Suprapubic skin (tissue), 4 donors: ENCODE data around the gene WFDC5.

ENCODE experiments used
- CTCF ChIP-seq, 2 donors: fragments of 200-600 bp in 1 of 2; fragments of 450-650 bp in 1 of 2; sonication (generic) in 1 of 2; IDR thresholded peaks; one replicate each; pipeline ENCODE4 v1.5.1; 2016 to 2019; ENCODE audit warnings: antibody characterized with exemption in 2 of 2, mild to moderate bottlenecking in 1 of 2, moderate library complexity in 1 of 2
- EP300 ChIP-seq: sonication (generic); formaldehyde crosslinking; IDR thresholded peaks from one replicate; pipeline ENCODE4 v1.6.1; 2017; ENCODE audit warnings: antibody characterized with exemption
- POLR2A ChIP-seq, 2 donors: fragments of 450-650 bp; IDR thresholded peaks; one replicate each; pipeline ENCODE4 v1.6.1; 2017; ENCODE audit warnings: antibody characterized with exemption in 2 of 2, mild to moderate bottlenecking in 2 of 2, moderate library complexity in 2 of 2
- POLR2AphosphoS5 ChIP-seq, 3 donors: sonication (generic); formaldehyde crosslinking; IDR thresholded peaks; one replicate each; pipeline ENCODE4 v1.6.1; 2017; ENCODE audit warnings: antibody characterized with exemption in 3 of 3

DNA sequence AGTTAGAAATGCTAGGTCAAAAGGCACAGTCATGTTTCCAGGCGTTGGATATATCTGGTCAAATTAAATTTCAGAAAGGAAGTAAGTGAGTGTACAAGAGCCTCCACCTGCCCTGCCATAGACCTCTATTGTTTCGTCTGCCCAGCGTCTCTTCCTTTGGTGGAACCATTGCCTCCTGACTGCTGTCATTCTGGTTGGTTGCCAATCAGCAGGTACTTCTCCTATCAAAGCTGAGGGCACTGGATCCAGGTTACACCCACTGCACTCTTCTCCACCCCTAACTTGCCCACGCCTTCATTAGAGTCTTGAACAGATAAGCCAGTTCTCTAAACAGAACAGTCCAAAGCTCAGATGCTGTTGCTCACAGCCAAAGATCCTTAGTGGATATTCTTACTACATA is 2.6 kb upstream of the WFDC5 start:
- TF ChIP-seq POLR2A (IDR thresholded peaks at IDR 0.05) (no peak), CTCF (IDR thresholded peaks at IDR 0.05) (no peak), POLR2AphosphoS5 (IDR thresholded peaks at IDR 0.05) (no peak), EP300 (no peak)
